Measurements from ENCODE around the gene MFSD12.

Gene MFSD12

GRCh38 chr19:3606690-3607289, 49.4 kb upstream of the MFSD12 start, which contains the start of gene TBXA2R (continued):
- TF ChIP-seq, protein P1, sequence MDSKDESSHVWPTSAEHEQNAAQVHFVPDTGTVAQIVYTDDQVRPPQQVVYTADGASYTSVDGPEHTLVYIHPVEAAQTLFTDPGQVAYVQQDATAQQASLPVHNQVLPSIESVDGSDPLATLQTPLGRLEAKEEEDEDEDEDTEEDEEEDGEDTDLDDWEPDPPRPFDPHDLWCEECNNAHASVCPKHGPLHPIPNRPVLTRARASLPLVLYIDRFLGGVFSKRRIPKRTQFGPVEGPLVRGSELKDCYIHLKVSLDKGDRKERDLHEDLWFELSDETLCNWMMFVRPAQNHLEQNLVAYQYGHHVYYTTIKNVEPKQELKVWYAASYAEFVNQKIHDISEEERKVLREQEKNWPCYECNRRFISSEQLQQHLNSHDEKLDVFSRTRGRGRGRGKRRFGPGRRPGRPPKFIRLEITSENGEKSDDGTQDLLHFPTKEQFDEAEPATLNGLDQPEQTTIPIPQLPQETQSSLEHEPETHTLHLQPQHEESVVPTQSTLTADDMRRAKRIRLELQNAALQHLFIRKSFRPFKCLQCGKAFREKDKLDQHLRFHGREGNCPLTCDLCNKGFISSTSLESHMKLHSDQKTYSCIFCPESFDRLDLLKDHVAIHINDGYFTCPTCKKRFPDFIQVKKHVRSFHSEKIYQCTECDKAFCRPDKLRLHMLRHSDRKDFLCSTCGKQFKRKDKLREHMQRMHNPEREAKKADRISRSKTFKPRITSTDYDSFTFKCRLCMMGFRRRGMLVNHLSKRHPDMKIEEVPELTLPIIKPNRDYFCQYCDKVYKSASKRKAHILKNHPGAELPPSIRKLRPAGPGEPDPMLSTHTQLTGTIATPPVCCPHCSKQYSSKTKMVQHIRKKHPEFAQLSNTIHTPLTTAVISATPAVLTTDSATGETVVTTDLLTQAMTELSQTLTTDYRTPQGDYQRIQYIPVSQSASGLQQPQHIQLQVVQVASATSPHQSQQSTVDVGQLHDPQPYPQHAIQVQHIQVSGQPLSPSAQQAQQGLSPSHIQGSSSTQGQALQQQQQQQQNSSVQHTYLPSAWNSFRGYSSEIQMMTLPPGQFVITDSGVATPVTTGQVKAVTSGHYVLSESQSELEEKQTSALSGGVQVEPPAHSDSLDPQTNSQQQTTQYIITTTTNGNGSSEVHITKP (tag by site-specific recombination; IDR thresholded peaks at IDR 0.05) = peak; percentile 63
- TF ChIP-seq ZNF175 (tag by site-specific recombination; IDR thresholded peaks at IDR 0.05) (no peak), PRDM4 (tag by site-specific recombination; IDR thresholded peaks at IDR 0.05) (no peak), ZBTB17 (tag by site-specific recombination; IDR thresholded peaks at IDR 0.05) (0 out of 2 replicates have a peak, but pooled peaks have one; percentile 43), KLF10 (tag by site-specific recombination; IDR thresholded peaks at IDR 0.05) (peak; percentile 53; the same call in 1 of the 2 replicates), ZNF184 (tag by site-specific recombination; IDR thresholded peaks at IDR 0.05) (no peak), RBAK (tag by site-specific recombination; IDR thresholded peaks at IDR 0.05) (no peak), ZNF266 (tag by site-specific recombination; IDR thresholded peaks at IDR 0.05; ENCODE audit: low read depth) (no peak), ZNF140 (tag by site-specific recombination; IDR thresholded peaks at IDR 0.05) (no peak), ZBTB20 (tag by site-specific recombination; IDR thresholded peaks at IDR 0.05) (peak; percentile 65), ZNF24 (tag by site-specific recombination; IDR thresholded peaks at IDR 0.05) (no peak), ZNF530 (tag by site-specific recombination; IDR thresholded peaks at IDR 0.05; ENCODE audit: low read depth) (no peak), ZNF248 (tag by site-specific recombination; IDR thresholded peaks at IDR 0.05) (no peak), GLIS2 (tag by site-specific recombination; IDR thresholded peaks at IDR 0.05) (peak; percentile 78), KLF17 (tag by site-specific recombination; IDR thresholded peaks at IDR 0.05) (0 out of 2 replicates have a peak, but pooled peaks have one; percentile 15), ZNF292 (tag by site-specific recombination; IDR thresholded peaks at IDR 0.05; ENCODE audit: borderline replicate concordance, low read depth) (no peak), GLIS1 (tag by site-specific recombination; IDR thresholded peaks at IDR 0.05) (peak; percentile 57; the same call in 1 of the 2 replicates), SP7 (tag by site-specific recombination; IDR thresholded peaks at IDR 0.05) (peak; percentile 35; the same call in 1 of the 2 replicates)
- TF ChIP-seq, protein P2, sequence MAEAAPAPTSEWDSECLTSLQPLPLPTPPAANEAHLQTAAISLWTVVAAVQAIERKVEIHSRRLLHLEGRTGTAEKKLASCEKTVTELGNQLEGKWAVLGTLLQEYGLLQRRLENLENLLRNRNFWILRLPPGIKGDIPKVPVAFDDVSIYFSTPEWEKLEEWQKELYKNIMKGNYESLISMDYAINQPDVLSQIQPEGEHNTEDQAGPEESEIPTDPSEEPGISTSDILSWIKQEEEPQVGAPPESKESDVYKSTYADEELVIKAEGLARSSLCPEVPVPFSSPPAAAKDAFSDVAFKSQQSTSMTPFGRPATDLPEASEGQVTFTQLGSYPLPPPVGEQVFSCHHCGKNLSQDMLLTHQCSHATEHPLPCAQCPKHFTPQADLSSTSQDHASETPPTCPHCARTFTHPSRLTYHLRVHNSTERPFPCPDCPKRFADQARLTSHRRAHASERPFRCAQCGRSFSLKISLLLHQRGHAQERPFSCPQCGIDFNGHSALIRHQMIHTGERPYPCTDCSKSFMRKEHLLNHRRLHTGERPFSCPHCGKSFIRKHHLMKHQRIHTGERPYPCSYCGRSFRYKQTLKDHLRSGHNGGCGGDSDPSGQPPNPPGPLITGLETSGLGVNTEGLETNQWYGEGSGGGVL (tag by site-specific recombination; IDR thresholded peaks at IDR 0.05) = peak; percentile 32; the same call in 1 of the 2 replicates
- TF ChIP-seq, protein P3, sequence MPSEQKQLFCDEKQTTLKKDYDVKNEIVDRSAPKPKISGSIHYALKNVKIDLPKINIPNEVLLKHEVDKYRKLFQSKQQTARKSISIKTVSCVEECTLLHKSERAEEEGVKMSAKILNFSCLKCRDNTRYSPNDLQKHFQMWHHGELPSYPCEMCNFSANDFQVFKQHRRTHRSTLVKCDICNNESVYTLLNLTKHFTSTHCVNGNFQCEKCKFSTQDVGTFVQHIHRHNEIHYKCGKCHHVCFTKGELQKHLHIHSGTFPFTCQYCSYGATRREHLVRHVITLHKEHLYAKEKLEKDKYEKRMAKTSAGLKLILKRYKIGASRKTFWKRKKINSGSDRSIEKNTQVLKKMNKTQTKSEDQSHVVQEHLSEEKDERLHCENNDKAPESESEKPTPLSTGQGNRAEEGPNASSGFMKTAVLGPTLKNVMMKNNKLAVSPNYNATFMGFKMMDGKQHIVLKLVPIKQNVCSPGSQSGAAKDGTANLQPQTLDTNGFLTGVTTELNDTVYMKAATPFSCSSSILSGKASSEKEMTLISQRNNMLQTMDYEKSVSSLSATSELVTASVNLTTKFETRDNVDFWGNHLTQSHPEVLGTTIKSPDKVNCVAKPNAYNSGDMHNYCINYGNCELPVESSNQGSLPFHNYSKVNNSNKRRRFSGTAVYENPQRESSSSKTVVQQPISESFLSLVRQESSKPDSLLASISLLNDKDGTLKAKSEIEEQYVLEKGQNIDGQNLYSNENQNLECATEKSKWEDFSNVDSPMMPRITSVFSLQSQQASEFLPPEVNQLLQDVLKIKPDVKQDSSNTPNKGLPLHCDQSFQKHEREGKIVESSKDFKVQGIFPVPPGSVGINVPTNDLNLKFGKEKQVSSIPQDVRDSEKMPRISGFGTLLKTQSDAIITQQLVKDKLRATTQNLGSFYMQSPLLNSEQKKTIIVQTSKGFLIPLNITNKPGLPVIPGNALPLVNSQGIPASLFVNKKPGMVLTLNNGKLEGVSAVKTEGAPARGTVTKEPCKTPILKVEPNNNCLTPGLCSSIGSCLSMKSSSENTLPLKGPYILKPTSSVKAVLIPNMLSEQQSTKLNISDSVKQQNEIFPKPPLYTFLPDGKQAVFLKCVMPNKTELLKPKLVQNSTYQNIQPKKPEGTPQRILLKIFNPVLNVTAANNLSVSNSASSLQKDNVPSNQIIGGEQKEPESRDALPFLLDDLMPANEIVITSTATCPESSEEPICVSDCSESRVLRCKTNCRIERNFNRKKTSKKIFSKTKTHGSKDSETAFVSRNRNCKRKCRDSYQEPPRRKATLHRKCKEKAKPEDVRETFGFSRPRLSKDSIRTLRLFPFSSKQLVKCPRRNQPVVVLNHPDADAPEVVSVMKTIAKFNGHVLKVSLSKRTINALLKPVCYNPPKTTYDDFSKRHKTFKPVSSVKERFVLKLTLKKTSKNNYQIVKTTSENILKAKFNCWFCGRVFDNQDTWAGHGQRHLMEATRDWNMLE (tag by site-specific recombination; conservative IDR thresholded peaks at IDR 0.05; ENCODE audit: low read depth) = no peak
- TF ChIP-seq, protein P4, sequence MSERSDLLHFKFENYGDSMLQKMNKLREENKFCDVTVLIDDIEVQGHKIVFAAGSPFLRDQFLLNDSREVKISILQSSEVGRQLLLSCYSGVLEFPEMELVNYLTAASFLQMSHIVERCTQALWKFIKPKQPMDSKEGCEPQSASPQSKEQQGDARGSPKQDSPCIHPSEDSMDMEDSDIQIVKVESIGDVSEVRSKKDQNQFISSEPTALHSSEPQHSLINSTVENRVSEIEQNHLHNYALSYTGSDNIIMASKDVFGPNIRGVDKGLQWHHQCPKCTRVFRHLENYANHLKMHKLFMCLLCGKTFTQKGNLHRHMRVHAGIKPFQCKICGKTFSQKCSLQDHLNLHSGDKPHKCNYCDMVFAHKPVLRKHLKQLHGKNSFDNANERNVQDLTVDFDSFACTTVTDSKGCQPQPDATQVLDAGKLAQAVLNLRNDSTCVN (tag by site-specific recombination; optimal IDR thresholded peaks at IDR 0.05) = peak; percentile 26
- TF ChIP-seq, protein P5, sequence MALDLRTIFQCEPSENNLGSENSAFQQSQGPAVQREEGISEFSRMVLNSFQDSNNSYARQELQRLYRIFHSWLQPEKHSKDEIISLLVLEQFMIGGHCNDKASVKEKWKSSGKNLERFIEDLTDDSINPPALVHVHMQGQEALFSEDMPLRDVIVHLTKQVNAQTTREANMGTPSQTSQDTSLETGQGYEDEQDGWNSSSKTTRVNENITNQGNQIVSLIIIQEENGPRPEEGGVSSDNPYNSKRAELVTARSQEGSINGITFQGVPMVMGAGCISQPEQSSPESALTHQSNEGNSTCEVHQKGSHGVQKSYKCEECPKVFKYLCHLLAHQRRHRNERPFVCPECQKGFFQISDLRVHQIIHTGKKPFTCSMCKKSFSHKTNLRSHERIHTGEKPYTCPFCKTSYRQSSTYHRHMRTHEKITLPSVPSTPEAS (tag by site-specific recombination; IDR thresholded peaks at IDR 0.05) = no peak

Measured in HEK293 (cell line).